A673 (cell line): ENCODE results near the gene FOXJ1. TPM values are rescaled to one million over a fixed set of nuclear protein-coding genes. Genes with fewer than 3 reads are reported as not detected.

ENCODE experiments used
- BruUV-seq: library from RNA; stranded (reverse); fragments of 400-500 nt; replicated peaks from 2 replicates; lab custom pipeline; 2021; lab: Mats Ljungman, UMichigan
- CTCF ChIA-PET: fragments of 300-600 bp; sonication (Branson Sonifier 250); formaldehyde crosslinking; loops from one replicate; lab custom pipeline; 2022; ENCODE audit warnings: antibody characterized with exemption; lab: Charles Lee
- POLR2A ChIA-PET: fragments of 300-600 bp; sonication (Branson Sonifier 250); formaldehyde crosslinking; loops from one replicate; lab custom pipeline; 2022; ENCODE audit warnings: antibody characterized with exemption; ENCODE audit not compliant: low non-redundant PET; lab: Charles Lee
- DNase-seq: peaks from one replicate; pipeline ENCODE4 v3.0.0-alpha.2; 2015; ENCODE audit warnings: low spot score
- H3K27ac ChIP-seq: fragments of 200-600 bp; sonication (generic); 2 replicates; pipeline ENCODE4 v1.5.1; 2016; ENCODE audit warnings: mixed run types, low read depth, mild to moderate bottlenecking, mixed read lengths, antibody characterized with exemption, low read length; ENCODE audit not compliant: poor library complexity, severe bottlenecking
- H3K27me3 ChIP-seq: fragments of 200-600 bp; sonication (generic); replicated peaks from 2 replicates; pipeline ENCODE4 v1.6.1; 2017; ENCODE audit warnings: mixed run types, low read depth, mild to moderate bottlenecking, mixed read lengths, antibody characterized with exemption, low read length; ENCODE audit not compliant: insufficient read depth, poor library complexity
- H3K36me3 ChIP-seq: fragments of 200-600 bp; sonication (generic); 2 replicates; pipeline ENCODE4 v1.6.1; 2016; ENCODE audit warnings: mixed run types, mild to moderate bottlenecking, mixed read lengths, antibody characterized with exemption, low read length; ENCODE audit not compliant: insufficient read depth, poor library complexity, severe bottlenecking
- H3K4me1 ChIP-seq: fragments of 200-600 bp; sonication (generic); 2 replicates; pipeline ENCODE4 v1.6.1; 2017; ENCODE audit warnings: mixed run types, mild to moderate bottlenecking, mixed read lengths, antibody characterized with exemption, low read length; ENCODE audit not compliant: insufficient read depth, poor library complexity, severe bottlenecking
- H3K4me3 ChIP-seq: fragments of 200-600 bp; sonication (generic); 2 replicates; pipeline ENCODE4 v1.5.1; 2016; ENCODE audit warnings: low read depth, mixed run types, mild to moderate bottlenecking, mixed read lengths, low read length; ENCODE audit not compliant: poor library complexity, severe bottlenecking
- H3K9me3 ChIP-seq: fragments of 200-600 bp; sonication (generic); 2 replicates; pipeline ENCODE4 v1.6.1; 2016; ENCODE audit warnings: mixed run types, low read depth, mild to moderate bottlenecking, mixed read lengths, antibody characterized with exemption, low read length; ENCODE audit not compliant: poor library complexity, severe bottlenecking
- CTCF ChIP-seq: fragments of 300-800, 200-600 bp; sonication (generic); conservative IDR thresholded peaks from 2 replicates; pipeline ENCODE4 v1.5.1; 2017; ENCODE audit warnings: low read depth, mild to moderate bottlenecking, antibody characterized with exemption, low read length, moderate library complexity, mixed read lengths
- EZH2 ChIP-seq: fragments of 200-600 bp; sonication (generic); IDR thresholded peaks from 2 replicates; pipeline ENCODE4 v1.6.1; 2017; ENCODE audit warnings: borderline replicate concordance, low read depth, mild to moderate bottlenecking, mixed read lengths, antibody characterized with exemption, low read length; ENCODE audit not compliant: poor library complexity, severe bottlenecking
- intact Hi-C: fragments of 100-400 bp; cut with micrococcal nuclease; formaldehyde crosslinking; loops from one replicate; pipeline ENCODE4 v1.10.0; 2022; ENCODE audit not compliant: unreplicated experiment
- total RNA-seq: library from RNA; stranded (reverse); gene quantifications from 2 replicates; pipeline ENCODE4 v1.2.3, GENCODE V29; 2021

Gene FOXJ1
- total RNA-seq, 1 experiment from 2014 or later = 0.17 TPM

DNA sequence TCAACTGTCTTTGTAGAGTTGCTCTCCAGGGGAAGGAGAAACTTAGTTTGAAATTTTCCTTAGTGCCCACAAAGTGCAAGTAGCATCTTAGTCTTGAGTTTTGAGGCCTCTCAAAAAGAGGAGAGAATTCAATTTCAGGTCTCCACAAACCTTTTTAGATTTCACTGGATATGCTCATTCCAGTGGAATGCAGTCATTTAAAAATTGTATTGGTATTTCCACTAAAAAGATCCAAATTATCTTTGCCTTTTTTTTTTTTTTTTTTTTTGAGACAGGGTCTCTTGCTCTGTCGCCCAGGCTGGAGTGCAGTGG lies 6.9 kb upstream of the FOXJ1 start:
- BruUV-seq = no TSS peak
- Histone ChIP-seq H3K27ac (no peak overlapping the region), H3K4me3 (no peak overlapping the region), H3K9me3 (no peaks in the 10 kb centered on the region), H3K4me1 (peaks cover 36% of the 10 kb centered on the region), H3K27me3 (no peaks in the 10 kb centered on the region), H3K36me3 (no peaks in the 10 kb centered on the region)
- ChIA-PET CTCF (interaction anchor here (0.6 to 0.7 kb wide), 2 partner anchors 24 to 221 kb away, joined by 3 to 11 read pairs; no protein-coding TSS in a partner anchor), POLR2A (no interaction called here)
- no peak for DNase-seq
- TF ChIP-seq CTCF (no peak), EZH2 (no peak)
- intact Hi-C loops = no loop called here

GRCh38 chr17:76147211-76148014 lies 6.4 kb upstream of the FOXJ1 start:
- Histone ChIP-seq H3K4me1 (peaks cover 42% of the 10 kb centered on the region), H3K27me3 (no peaks in the 10 kb centered on the region), H3K27ac (no peak overlapping the region), H3K9me3 (no peaks in the 10 kb centered on the region), H3K36me3 (no peaks in the 10 kb centered on the region), H3K4me3 (no peak overlapping the region)
- CTCF ChIA-PET = no interaction called here
- TF ChIP-seq EZH2 (no peak), CTCF (peak; percentile 67)
- POLR2A ChIA-PET = no interaction called here
- no TSS peak for BruUV-seq
- intact Hi-C loops = no loop called here
- DNase-seq = peak; percentile 69

GRCh38 chr17:76146053-76146851 lies 5.2 kb upstream of the FOXJ1 start:
- ChIA-PET CTCF (interaction anchor here (1.0 kb wide), 1 partner anchor 36 kb away, joined by 5 read pairs; no protein-coding TSS in a partner anchor), POLR2A (no interaction called here)
- H3K27me3 ChIP-seq = no peaks in the 10 kb centered on the region
- intact Hi-C loops = no loop called here
- TF ChIP-seq CTCF = no peak
- no peak for TF ChIP-seq EZH2
- H3K9me3 ChIP-seq = no peaks in the 10 kb centered on the region
- peak overlapping the region; percentile 33 for H3K27ac ChIP-seq
- no peak for DNase-seq
- H3K36me3 ChIP-seq = no peaks in the 10 kb centered on the region
- no peak overlapping the region for H3K4me3 ChIP-seq
- peaks cover 54% of the 10 kb centered on the region for H3K4me1 ChIP-seq
- BruUV-seq = no TSS peak
